ENCODE results near the gene NMNAT2.

DNA sequence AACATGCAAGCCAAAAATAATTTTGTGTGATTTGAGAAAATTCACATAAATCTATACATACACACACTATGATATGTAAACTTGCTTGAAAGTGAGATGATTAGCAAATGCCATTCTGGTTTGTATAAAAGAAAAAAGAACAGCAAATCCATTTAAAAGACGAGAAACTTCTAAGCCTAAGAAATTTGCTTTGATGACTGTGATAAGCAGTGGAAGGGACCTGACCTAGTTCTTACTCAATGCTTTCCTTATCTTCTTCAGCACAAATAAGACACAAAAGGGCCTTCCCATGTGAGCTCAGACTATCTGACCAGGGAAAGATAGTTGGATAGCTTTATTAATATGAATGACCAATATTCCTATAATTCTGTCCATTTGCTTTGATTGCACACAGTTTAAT lies 25.3 kb upstream of the NMNAT2 start:
- TF ChIP-seq CTCF (IDR thresholded peaks at IDR 0.05) (no peak), POLR2A (IDR thresholded peaks at IDR 0.05) (no peak)
